Measurements from ENCODE around the gene HIPK4.
A peak's percentile ranks its signal among the peaks of the same experiment; 100 is the strongest.

HIPK4 gene

GRCh38 chr19:40337107-40337506 is 52.9 kb downstream of the HIPK4 start:
- H3K23ac ChIP-seq (ENCODE audit: low read length), result no peak overlapping the region
- H3K27me3 ChIP-seq (ENCODE audit: insufficient read depth, low read length), result no peaks in the 10 kb centered on the region
- WGBS (ENCODE audit: extremely low coverage, insufficient coverage, insufficient read length), result no CpG with 5 or more reads among the region's 2 CpGs
- DNase-seq, result no peak
- no peak overlapping the region for H2BK5ac ChIP-seq (ENCODE audit: low read depth, low read length, poor library complexity)
- peaks cover 2% of the 10 kb centered on the region for H3K79me2 ChIP-seq (ENCODE audit: control insufficient read depth, insufficient read depth, low read length, poor library complexity)
- H3K14ac ChIP-seq (ENCODE audit: low read length), result no peak overlapping the region
- no peak overlapping the region for H4K91ac ChIP-seq (ENCODE audit: low read depth, low read length)
- H3K4me3 ChIP-seq (ENCODE audit: low read depth, low read length), result no peak overlapping the region
- H3K9me3 ChIP-seq (ENCODE audit: insufficient read depth, low read depth, low read length), result no peaks in the 10 kb centered on the region
- no peak overlapping the region for H2AFZ ChIP-seq (ENCODE audit: insufficient read depth, low read length, poor library complexity)
- H4K8ac ChIP-seq (ENCODE audit: low read depth, low read length), result no peak overlapping the region
- no peak overlapping the region for H3K4me2 ChIP-seq (ENCODE audit: low read length)
- no peak overlapping the region for H2BK12ac ChIP-seq (ENCODE audit: low read length)
- peaks cover 2% of the 10 kb centered on the region for H3K79me1 ChIP-seq (ENCODE audit: low read length)
- H4K12ac ChIP-seq (ENCODE audit: low read depth, low read length), result no peak overlapping the region
- H3K4ac ChIP-seq (ENCODE audit: low read depth, low read length), result no peak overlapping the region
- peaks cover 5 to 8% of the 10 kb centered on the region in 2 experiments for H3K4me1 ChIP-seq (ENCODE audit: control insufficient read depth in 1 of 2, insufficient read depth in 2 of 2, low read length in 2 of 2)
- H3K27ac ChIP-seq (ENCODE audit: low read depth, low read length), result no peak overlapping the region
- peaks cover 33 to 34% of the 10 kb centered on the region in 2 experiments for H3K36me3 ChIP-seq (ENCODE audit: control insufficient read depth in 1 of 2, insufficient read depth in 2 of 2, low read length in 2 of 2)
- H3K18ac ChIP-seq (ENCODE audit: low read length), result no peak overlapping the region
- no peak overlapping the region for H3K9ac ChIP-seq (ENCODE audit: low read length)
- H2BK120ac ChIP-seq (ENCODE audit: insufficient read depth, low read length, poor library complexity), result no peak overlapping the region
- no peak overlapping the region for H2AK5ac ChIP-seq (ENCODE audit: low read length)

DNA sequence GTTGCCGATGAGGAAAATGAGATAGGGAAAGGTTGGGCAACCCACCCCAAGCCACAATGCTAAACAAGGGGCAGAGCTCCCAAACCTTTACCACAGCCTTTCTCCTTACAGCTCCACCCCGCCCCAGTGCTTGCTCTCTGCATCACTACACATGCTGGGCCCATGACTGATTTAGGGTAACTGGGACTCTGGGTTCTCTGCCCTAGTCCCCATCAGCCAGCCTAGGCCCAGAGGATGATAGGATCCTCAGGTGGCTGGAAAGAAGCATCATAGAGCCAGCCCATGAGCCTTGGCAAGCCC is 53.4 kb downstream of the HIPK4 start:
- H4K8ac ChIP-seq (ENCODE audit: low read depth, low read length), result no peak overlapping the region
- no peak for DNase-seq
- H4K91ac ChIP-seq (ENCODE audit: low read depth, low read length), result no peak overlapping the region
- no CpG with 5 or more reads among the region's 2 CpGs for WGBS (ENCODE audit: extremely low coverage, insufficient coverage, insufficient read length)
- no peak overlapping the region for H4K12ac ChIP-seq (ENCODE audit: low read depth, low read length)
- H3K14ac ChIP-seq (ENCODE audit: low read length), result no peak overlapping the region
- H3K18ac ChIP-seq (ENCODE audit: low read length), result no peak overlapping the region
- H3K79me1 ChIP-seq (ENCODE audit: low read length), result peaks cover 3% of the 10 kb centered on the region
- H3K36me3 ChIP-seq (ENCODE audit: control insufficient read depth in 1 of 2, insufficient read depth in 2 of 2, low read length in 2 of 2), result peaks cover 38 to 39% of the 10 kb centered on the region in 2 experiments
- H3K4me3 ChIP-seq (ENCODE audit: low read depth, low read length), result peak overlapping the region; percentile 7
- H3K9ac ChIP-seq (ENCODE audit: low read length), result no peak overlapping the region
- H2AK5ac ChIP-seq (ENCODE audit: low read length), result no peak overlapping the region
- no peak overlapping the region for H3K27ac ChIP-seq (ENCODE audit: low read depth, low read length)
- no peak overlapping the region for H2BK12ac ChIP-seq (ENCODE audit: low read length)
- H3K4me1 ChIP-seq (ENCODE audit: control insufficient read depth in 1 of 2, insufficient read depth in 2 of 2, low read length in 2 of 2), result peaks cover 0 to 2% of the 10 kb centered on the region in 2 experiments
- no peaks in the 10 kb centered on the region for H3K27me3 ChIP-seq (ENCODE audit: insufficient read depth, low read length)
- H3K4ac ChIP-seq (ENCODE audit: low read depth, low read length), result no peak overlapping the region
- no peak overlapping the region for H2BK120ac ChIP-seq (ENCODE audit: insufficient read depth, low read length, poor library complexity)
- no peak overlapping the region for H2AFZ ChIP-seq (ENCODE audit: insufficient read depth, low read length, poor library complexity)
- no peaks in the 10 kb centered on the region for H3K9me3 ChIP-seq (ENCODE audit: insufficient read depth, low read depth, low read length)
- peaks cover 2% of the 10 kb centered on the region for H3K79me2 ChIP-seq (ENCODE audit: control insufficient read depth, insufficient read depth, low read length, poor library complexity)
- H2BK5ac ChIP-seq (ENCODE audit: low read depth, low read length, poor library complexity), result no peak overlapping the region
- no peak overlapping the region for H3K4me2 ChIP-seq (ENCODE audit: low read length)
- H3K23ac ChIP-seq (ENCODE audit: low read length), result peak overlapping the region; percentile 58

- no peak for DNase-seq
- Histone ChIP-seq H3K4me2 (ENCODE audit: low read length) (no peak overlapping the region), H3K14ac (ENCODE audit: low read length) (no peak overlapping the region), H3K4me1 (ENCODE audit: control insufficient read depth in 1 of 2, insufficient read depth in 2 of 2, low read length in 2 of 2) (peaks cover under 1 to 3% of the 10 kb centered on the region in 2 experiments), H4K12ac (ENCODE audit: low read depth, low read length) (no peak overlapping the region), H3K27me3 (ENCODE audit: insufficient read depth, low read length) (no peaks in the 10 kb centered on the region), H3K36me3 (ENCODE audit: control insufficient read depth in 1 of 2, insufficient read depth in 2 of 2, low read length in 2 of 2) (peaks cover 40 to 42% of the 10 kb centered on the region in 2 experiments), H2AK5ac (ENCODE audit: low read length) (no peak overlapping the region), H3K79me2 (ENCODE audit: control insufficient read depth, insufficient read depth, low read length, poor library complexity) (peaks cover 2% of the 10 kb centered on the region), H2BK5ac (ENCODE audit: low read depth, low read length, poor library complexity) (no peak overlapping the region), H4K8ac (ENCODE audit: low read depth, low read length) (no peak overlapping the region), H2BK120ac (ENCODE audit: insufficient read depth, low read length, poor library complexity) (no peak overlapping the region), H3K27ac (ENCODE audit: low read depth, low read length) (no peak overlapping the region), H2AFZ (ENCODE audit: insufficient read depth, low read length, poor library complexity) (no peak overlapping the region), H3K9me3 (ENCODE audit: insufficient read depth, low read depth, low read length) (no peaks in the 10 kb centered on the region), H3K23ac (ENCODE audit: low read length) (no peak overlapping the region), H3K4ac (ENCODE audit: low read depth, low read length) (no peak overlapping the region), H3K18ac (ENCODE audit: low read length) (no peak overlapping the region), H3K4me3 (ENCODE audit: low read depth, low read length) (peak overlapping the region; percentile 7), H3K79me1 (ENCODE audit: low read length) (peaks cover 3% of the 10 kb centered on the region), H3K9ac (ENCODE audit: low read length) (no peak overlapping the region), H2BK12ac (ENCODE audit: low read length) (no peak overlapping the region), H4K91ac (ENCODE audit: low read depth, low read length) (no peak overlapping the region)
- no CpG with 5 or more reads among the region's 15 CpGs for WGBS (ENCODE audit: extremely low coverage, insufficient coverage, insufficient read length)
These were observed 54.0 kb downstream of the HIPK4 start for GRCh38 chr19:40335855-40336600.

DNA sequence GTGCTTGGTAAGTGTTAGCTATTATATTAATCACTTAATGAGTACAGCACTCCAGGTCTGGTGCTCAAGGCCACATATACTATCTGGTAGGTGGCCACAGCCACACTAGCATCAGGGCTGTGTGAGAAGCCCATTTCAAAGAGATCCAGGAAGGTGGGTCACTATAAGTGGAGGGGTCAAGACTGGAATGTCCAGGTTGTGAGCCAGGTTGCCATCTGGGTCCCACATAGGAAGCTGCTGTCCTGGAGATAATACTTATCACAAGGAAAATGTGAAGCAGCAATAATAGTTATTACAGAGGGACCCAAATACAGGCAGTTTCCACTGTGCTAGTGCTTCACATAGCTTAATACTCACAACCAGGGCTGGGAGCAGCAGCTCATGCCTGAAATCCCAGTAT is 54.9 kb downstream of the HIPK4 start:
- Histone ChIP-seq H2AK5ac (ENCODE audit: low read length) (no peak overlapping the region), H3K27ac (ENCODE audit: low read depth, low read length) (no peak overlapping the region), H2BK120ac (ENCODE audit: insufficient read depth, low read length, poor library complexity) (no peak overlapping the region), H3K79me1 (ENCODE audit: low read length) (peaks cover 9% of the 10 kb centered on the region), H4K8ac (ENCODE audit: low read depth, low read length) (no peak overlapping the region), H3K4me2 (ENCODE audit: low read length) (no peak overlapping the region), H2BK5ac (ENCODE audit: low read depth, low read length, poor library complexity) (no peak overlapping the region), H4K12ac (ENCODE audit: low read depth, low read length) (no peak overlapping the region), H2BK12ac (ENCODE audit: low read length) (no peak overlapping the region), H3K36me3 (ENCODE audit: control insufficient read depth in 1 of 2, insufficient read depth in 2 of 2, low read length in 2 of 2) (peaks cover 42 to 43% of the 10 kb centered on the region in 2 experiments), H3K4me1 (ENCODE audit: control insufficient read depth in 1 of 2, insufficient read depth in 2 of 2, low read length in 2 of 2) (peaks cover 8 to 10% of the 10 kb centered on the region in 2 experiments), H3K27me3 (ENCODE audit: insufficient read depth, low read length) (no peaks in the 10 kb centered on the region), H2AFZ (ENCODE audit: insufficient read depth, low read length, poor library complexity) (no peak overlapping the region), H3K14ac (ENCODE audit: low read length) (no peak overlapping the region), H3K23ac (ENCODE audit: low read length) (no peak overlapping the region), H3K9me3 (ENCODE audit: insufficient read depth, low read depth, low read length) (no peaks in the 10 kb centered on the region), H3K18ac (ENCODE audit: low read length) (no peak overlapping the region), H4K91ac (ENCODE audit: low read depth, low read length) (no peak overlapping the region), H3K9ac (ENCODE audit: low read length) (no peak overlapping the region), H3K4me3 (ENCODE audit: low read depth, low read length) (no peak overlapping the region), H3K79me2 (ENCODE audit: control insufficient read depth, insufficient read depth, low read length, poor library complexity) (peaks cover 2% of the 10 kb centered on the region), H3K4ac (ENCODE audit: low read depth, low read length) (no peak overlapping the region)
- no peak for DNase-seq

All from trophoblast cell (in vitro differentiated cells and primary cell).